Measurements from ENCODE around the gene METAP2. TPM values are rescaled to one million over a fixed set of nuclear protein-coding genes. Genes with fewer than 3 reads are reported as not detected.
"Not testable (repeated sequence)": the region's sequence is repeated elsewhere in the genome, so short reads cannot be mapped to it uniquely, and the experiment has no call there.

Gene METAP2
- total RNA-seq = 10 to 100 TPM; 68.0 to 72.5 TPM

DNA sequence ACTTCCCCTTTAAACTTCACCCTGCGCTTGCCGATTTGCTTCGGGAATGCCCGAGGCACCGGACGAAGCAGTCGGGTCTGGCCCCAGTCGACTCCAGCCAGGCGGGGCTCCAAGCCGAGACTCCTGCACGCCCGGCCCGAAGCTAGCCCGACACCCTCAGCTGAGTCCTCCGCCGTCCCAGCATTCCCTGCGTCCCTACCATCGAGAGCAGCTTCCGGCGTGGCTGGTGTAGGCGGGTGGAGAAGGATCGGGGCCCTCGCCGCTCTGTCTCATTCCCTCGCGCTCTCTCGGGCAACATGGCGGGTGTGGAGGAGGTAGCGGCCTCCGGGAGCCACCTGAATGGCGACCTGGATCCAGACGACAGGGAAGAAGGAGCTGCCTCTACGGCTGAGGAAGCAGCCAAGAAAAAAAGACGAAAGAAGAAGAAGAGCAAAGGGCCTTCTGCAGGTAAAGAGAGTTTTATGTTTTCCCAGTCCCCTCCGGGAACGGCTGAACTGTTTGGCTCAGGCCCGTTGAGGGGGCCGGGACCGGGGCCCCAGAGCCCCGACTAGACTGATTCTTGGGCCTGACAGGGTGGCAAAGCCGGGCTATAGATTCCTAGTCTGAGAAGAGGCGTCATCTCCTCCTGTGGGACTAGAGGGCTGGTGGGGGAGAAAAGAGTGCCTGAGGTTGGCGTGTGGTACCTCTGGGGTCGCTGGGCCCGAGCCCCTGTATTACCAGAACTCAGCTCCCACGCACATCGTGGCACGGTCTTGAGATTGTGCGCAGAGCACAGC lies at the start of gene METAP2:
TSS of gene METAP2 (plus strand) at position 269 of the 776 bp plus-strand sequence. CDS start at position 297, 28 bp downstream.
- peak; percentile 92 for DNase-seq
- Mint-ChIP-seq H3K27ac (peak within 1 kb of the TSS; percentile 100), H3K9me3 (no peaks in the 10 kb centered on the region), H3K27me3 (no peaks in the 10 kb centered on the region), H3K36me3 (ENCODE audit: low read depth) (peaks cover 38% of the 10 kb centered on the region), H3K4me3 (peak within 1 kb of the TSS; percentile 100), H3K4me1 (peaks cover 46% of the 10 kb centered on the region)
- POLR2A ChIA-PET = interaction anchor here (1.0 kb wide), 1 partner anchor 257 kb away, joined by 7 read pairs; the partner anchor contains the start of genes FGD6 and VEZT
- CTCF ChIA-PET = interaction anchor here (0.7 to 1.3 kb wide), 3 partner anchors 9 to 357 kb away, joined by 3 to 5 read pairs (median 4); no protein-coding TSS in a partner anchor

DNA sequence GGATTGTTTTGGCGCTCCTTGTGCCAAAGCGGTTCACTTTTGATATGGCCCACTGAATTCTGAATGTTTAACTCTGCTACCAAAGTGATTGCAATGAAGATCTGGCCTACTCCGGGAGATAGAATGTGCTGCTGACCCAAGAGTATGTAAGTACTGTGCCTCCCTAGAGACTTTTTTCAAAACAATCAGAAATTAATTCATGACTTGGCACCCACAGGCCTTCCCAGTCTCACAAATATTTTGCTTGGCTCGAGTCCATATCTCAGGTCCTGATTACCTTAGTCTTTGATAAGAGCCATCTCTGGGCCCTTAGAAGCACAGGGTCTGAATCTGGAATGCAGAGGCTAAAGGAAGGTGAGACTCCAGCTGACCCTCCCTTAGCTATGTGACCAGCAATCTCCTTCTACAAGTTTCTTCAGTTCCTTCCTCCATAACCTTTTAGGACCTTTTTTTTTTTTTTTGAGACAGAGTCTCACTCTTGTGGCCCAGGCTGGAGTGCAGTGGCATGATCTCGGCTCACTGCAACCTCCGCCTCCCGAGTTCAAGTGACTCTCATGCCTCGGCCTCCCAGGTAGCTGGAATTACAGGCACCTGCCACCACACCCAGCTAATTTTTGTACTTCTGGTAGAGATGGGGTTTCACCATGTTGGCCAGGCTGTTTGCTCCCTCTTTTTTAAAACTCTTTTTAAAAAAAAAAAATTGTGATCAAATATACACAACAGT lies 49.5 kb upstream of the METAP2 start:
- DNase-seq = no peak
- H3K36me3 Mint-ChIP-seq (ENCODE audit: low read depth) = peaks cover 2% of the 10 kb centered on the region
- H3K9me3 Mint-ChIP-seq = peaks cover 3% of the 10 kb centered on the region
- no peaks in the 10 kb centered on the region for H3K27me3 Mint-ChIP-seq
- ChIA-PET POLR2A (no interaction called here), CTCF (interaction anchor here (0.6 to 0.7 kb wide), 3 partner anchors 10 to 34 kb away, joined by 3 to 4 read pairs (median 3); no protein-coding TSS in a partner anchor)
- H3K4me3 Mint-ChIP-seq = no peak overlapping the region
- peaks cover 11% of the 10 kb centered on the region for H3K4me1 Mint-ChIP-seq
- no peak overlapping the region for H3K27ac Mint-ChIP-seq

DNA sequence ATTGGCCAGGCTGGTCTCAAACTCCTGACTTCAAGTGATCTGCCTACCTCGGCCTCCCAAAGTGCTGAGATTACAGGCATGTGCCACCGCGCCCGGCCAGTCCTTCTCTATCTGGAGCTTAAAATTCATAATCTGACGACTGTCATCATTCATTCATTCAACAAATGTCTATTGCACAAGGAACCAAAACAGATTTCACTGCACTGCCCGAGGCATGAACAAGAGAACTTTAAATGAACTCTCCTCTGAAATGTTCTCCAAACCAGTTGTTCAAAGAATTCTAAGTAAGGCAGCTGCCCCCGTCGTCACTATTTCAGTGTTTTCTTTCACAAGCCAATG lies 44.8 kb upstream of the METAP2 start:
- Mint-ChIP-seq H3K4me1 (peaks cover 11% of the 10 kb centered on the region), H3K4me3 (no peak overlapping the region), H3K36me3 (ENCODE audit: low read depth) (peaks cover 2% of the 10 kb centered on the region), H3K27ac (no peak overlapping the region), H3K27me3 (no peaks in the 10 kb centered on the region), H3K9me3 (peaks cover 3% of the 10 kb centered on the region)
- POLR2A ChIA-PET = no interaction called here
- CTCF ChIA-PET = no interaction called here
- no peak for DNase-seq

DNA sequence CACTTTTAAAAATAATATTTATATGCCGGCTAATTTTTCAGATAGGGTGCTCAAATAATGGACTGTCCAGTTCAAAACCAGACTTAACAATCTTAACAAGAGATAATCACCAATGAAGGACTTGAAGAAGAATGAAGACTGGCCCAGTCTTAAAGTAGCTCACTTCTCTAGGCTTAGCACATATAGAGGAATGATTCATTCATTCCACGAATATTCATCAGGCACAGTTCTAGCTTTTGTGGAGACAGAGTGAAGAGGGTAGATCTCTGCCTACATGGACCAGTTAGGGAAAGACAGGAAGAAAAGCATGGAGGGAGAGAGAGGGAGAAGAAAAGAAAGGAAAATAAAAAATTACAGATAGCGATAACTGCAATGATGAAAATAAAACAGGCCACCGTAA lies 42.8 kb upstream of the METAP2 start:
- CTCF ChIA-PET = no interaction called here
- peaks cover 3% of the 10 kb centered on the region for H3K9me3 Mint-ChIP-seq
- POLR2A ChIA-PET = no interaction called here
- no peak for DNase-seq
- peaks cover 2% of the 10 kb centered on the region for H3K36me3 Mint-ChIP-seq (ENCODE audit: low read depth)
- H3K27ac Mint-ChIP-seq = no peak overlapping the region
- H3K27me3 Mint-ChIP-seq = no peaks in the 10 kb centered on the region
- H3K4me3 Mint-ChIP-seq = no peak overlapping the region
- H3K4me1 Mint-ChIP-seq = peaks cover 11% of the 10 kb centered on the region

DNA sequence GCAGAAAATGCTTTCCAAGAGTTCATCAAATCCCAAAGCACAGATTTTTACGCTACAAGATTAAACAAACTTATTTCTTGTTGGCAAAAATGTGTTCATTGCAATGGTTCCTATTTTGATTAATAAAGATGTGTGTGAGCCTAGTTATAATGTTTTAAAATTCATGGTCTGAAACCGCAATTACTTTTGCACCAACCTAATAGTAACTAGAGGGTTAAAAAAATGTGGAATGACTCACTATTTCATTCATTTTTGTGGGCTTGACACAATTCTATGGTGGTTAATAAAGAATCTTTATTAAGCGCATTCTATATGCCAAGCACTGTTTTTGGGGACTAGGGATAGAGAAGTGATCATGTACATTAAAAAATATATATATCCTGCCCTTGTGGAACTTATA lies 38.6 kb upstream of the METAP2 start:
- no peaks in the 10 kb centered on the region for H3K36me3 Mint-ChIP-seq (ENCODE audit: low read depth)
- ChIA-PET CTCF (no interaction called here), POLR2A (no interaction called here)
- no peaks in the 10 kb centered on the region for H3K27me3 Mint-ChIP-seq
- no peak overlapping the region for H3K27ac Mint-ChIP-seq
- DNase-seq = no peak
- no peaks in the 10 kb centered on the region for H3K4me1 Mint-ChIP-seq
- H3K4me3 Mint-ChIP-seq = no peak overlapping the region
- no peaks in the 10 kb centered on the region for H3K9me3 Mint-ChIP-seq

DNA sequence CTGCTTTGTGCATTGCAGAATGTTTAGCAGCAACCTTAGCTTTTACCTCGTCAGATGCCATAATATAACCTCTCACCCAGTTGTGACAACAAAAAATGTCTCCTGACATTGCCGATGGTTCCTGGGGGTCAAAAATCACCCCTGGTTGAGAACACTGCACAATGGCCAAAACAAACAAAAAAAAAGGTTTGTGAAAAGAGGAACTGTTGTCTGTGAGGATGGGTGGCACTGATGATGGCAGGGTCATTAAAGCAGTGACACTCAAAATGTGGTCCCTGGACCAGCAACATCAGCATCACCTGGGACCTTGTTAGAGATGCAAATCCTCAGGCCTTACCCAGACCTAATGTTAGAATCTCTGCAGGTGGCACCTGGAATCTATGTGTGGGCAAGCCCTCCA lies 36.4 kb upstream of the METAP2 start:
- CTCF ChIA-PET = no interaction called here
- no peaks in the 10 kb centered on the region for H3K27me3 Mint-ChIP-seq

DNA sequence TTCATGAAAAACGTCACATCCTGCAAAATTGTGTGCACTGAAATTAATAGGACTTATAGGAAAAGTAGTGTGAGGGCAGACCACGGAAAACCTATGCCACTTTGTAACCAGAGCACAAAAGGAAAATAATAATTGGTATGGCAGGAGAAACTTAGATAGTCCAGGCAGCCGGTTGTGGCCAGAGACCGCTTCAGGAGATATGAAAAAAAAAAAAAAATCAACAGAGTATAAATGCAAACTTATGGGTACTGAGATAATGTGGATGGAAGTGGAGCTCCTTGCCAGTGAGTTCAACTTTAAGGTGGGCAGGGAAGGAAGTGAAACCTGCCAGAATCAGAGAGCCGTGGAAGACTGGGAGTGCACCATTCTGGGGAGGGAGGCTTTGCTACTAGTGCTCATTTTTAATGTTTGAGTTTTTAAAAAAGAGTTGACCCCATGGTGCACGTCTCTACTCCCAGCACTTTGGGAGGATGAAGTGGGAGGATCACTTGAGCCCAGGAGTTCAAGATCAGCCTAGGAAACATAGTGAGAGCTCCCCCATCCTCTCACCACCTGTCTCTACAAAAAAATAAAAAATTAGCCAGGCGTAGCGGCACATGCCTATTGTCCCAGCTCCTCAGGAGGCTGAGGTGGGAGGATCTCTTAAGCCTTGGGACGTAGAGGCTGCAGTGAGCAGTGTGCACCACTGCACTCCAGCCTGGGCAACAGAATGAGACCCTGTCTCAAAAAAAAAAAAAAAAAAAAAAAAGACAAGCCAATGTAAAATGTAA lies 34.3 kb upstream of the METAP2 start:
- no peaks in the 10 kb centered on the region for H3K27me3 Mint-ChIP-seq
- POLR2A ChIA-PET = no interaction called here
- H3K4me3 Mint-ChIP-seq = no peak overlapping the region
- H3K27ac Mint-ChIP-seq = no peak overlapping the region
- no peaks in the 10 kb centered on the region for H3K36me3 Mint-ChIP-seq (ENCODE audit: low read depth)
- DNase-seq = no peak
- H3K4me1 Mint-ChIP-seq = no peaks in the 10 kb centered on the region
- H3K9me3 Mint-ChIP-seq = no peaks in the 10 kb centered on the region
- CTCF ChIA-PET = interaction anchor here (0.6 kb wide), 1 partner anchor 180 kb away, joined by 3 read pairs; no protein-coding TSS in a partner anchor

More for the DNA sequence above, 36.4 kb upstream of the METAP2 start:
- POLR2A ChIA-PET = no interaction called here
- H3K4me1 Mint-ChIP-seq = no peaks in the 10 kb centered on the region
- no peak overlapping the region for H3K4me3 Mint-ChIP-seq
- no peaks in the 10 kb centered on the region for H3K36me3 Mint-ChIP-seq (ENCODE audit: low read depth)
- no peak for DNase-seq
- no peak overlapping the region for H3K27ac Mint-ChIP-seq
- no peaks in the 10 kb centered on the region for H3K9me3 Mint-ChIP-seq

DNA sequence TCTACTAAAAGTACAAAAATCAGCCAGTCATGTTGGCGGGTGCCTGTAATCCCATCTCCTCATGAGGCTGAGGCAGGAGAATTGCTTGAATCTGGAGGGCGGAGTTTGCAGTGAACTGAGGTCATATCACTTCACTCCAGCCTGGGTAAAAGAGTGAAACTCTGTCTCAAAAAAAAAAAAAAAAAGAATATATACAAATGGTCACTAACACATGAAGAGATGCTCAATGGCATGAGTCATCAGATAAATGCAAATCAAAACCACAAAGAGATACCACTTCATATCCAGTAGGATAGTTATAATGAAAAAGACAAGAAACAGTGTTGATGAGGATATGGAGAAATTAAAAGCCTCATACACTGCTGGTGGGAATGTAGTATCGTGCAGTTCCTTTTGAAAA lies 33.6 kb upstream of the METAP2 start:
- no peak overlapping the region for H3K27ac Mint-ChIP-seq
- peaks cover 4% of the 10 kb centered on the region for H3K27me3 Mint-ChIP-seq
- no peaks in the 10 kb centered on the region for H3K4me1 Mint-ChIP-seq
- H3K36me3 Mint-ChIP-seq (ENCODE audit: low read depth) = no peaks in the 10 kb centered on the region
- no peak overlapping the region for H3K4me3 Mint-ChIP-seq
- CTCF ChIA-PET = no interaction called here
- POLR2A ChIA-PET = no interaction called here
- peaks cover 3% of the 10 kb centered on the region for H3K9me3 Mint-ChIP-seq
- no peak for DNase-seq

DNA sequence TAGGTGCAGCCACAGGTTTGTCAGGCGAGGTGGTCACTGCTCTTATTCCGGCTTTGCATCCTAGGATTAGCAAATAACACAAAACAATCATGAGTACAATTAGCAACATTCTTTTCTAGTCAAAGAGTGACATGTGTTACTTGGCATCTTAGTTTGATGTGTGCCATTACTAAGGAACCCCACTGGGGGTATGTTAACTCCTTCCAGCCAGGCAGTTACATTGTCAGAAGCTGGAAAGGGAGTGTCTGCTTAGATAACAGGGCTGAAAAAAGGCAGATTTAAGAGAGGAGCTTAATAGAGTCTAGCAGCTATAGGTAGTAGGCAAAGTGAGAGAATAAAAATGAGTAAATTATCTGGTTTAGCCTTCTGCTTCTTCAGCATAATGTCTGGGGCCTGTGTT lies 30.5 kb upstream of the METAP2 start:
- ChIA-PET POLR2A (no interaction called here), CTCF (interaction anchor here (0.6 kb wide), 1 partner anchor 19 kb away, joined by 3 read pairs; no protein-coding TSS in a partner anchor)
- H3K4me3 Mint-ChIP-seq = no peak overlapping the region
- H3K27ac Mint-ChIP-seq = no peak overlapping the region
- no peak for DNase-seq
- no peaks in the 10 kb centered on the region for H3K36me3 Mint-ChIP-seq (ENCODE audit: low read depth)
- peaks cover 18% of the 10 kb centered on the region for H3K27me3 Mint-ChIP-seq
- H3K4me1 Mint-ChIP-seq = peaks cover 1% of the 10 kb centered on the region
- peaks cover 5% of the 10 kb centered on the region for H3K9me3 Mint-ChIP-seq

DNA sequence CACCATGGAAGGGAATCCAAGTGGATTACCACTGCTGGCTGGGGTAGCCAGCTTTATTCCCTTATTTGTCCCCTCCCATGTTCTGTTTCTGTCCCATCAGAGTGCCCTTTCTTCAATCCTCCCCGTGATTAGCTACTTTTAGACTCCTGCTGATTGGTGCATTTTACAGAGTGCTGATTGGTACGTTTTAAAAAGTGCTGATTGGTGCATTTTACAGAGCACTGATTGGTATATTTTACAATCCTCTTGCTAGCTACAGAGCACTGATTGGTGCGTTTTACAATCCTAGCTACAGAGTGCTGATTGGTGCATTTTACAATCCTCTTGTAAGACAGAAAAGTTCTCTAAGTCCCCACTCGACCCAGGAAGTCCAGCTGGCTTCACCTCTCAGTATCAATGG lies 28.9 kb upstream of the METAP2 start:
- H3K4me1 Mint-ChIP-seq; H3K27ac Mint-ChIP-seq; H3K9me3 Mint-ChIP-seq; H3K36me3 Mint-ChIP-seq (ENCODE audit: low read depth); H3K4me3 Mint-ChIP-seq; POLR2A ChIA-PET; DNase-seq: not testable (repeated sequence)
- peaks cover 20% of the 10 kb centered on the region for H3K27me3 Mint-ChIP-seq
- CTCF ChIA-PET = interaction anchor here (0.5 kb wide), 1 partner anchor 1533 kb away, joined by 3 read pairs; no protein-coding TSS in a partner anchor

DNA sequence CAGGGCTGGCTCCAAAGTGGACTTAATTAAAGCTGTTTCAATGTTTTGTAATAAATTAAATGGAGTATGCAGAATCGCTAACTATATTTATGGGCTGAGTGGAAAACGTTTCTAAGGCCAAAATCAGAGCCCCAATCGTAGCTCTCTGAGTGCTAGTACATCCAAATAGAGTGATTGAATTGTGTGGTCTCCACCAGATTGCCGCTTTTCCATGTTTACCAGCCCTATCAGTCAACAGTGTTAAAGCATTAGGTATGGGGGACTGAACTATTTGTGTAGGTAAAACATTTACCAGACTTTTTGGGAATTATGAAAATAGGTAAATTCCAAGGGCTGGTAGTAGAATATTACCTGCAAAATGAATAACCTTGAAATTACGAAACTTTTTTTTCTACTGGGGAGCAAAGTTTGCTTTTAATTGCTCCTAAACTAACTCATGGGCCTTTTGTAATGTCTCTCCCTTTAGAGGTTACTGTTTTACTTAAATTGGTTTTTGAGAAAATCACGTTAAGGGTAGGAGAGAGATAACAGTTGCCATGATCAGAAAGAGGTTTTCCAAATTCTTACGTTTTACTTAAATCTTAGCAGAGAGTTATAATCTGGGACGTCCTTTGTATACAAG lies 28.0 kb upstream of the METAP2 start:
- no peaks in the 10 kb centered on the region for H3K36me3 Mint-ChIP-seq (ENCODE audit: low read depth)
- ChIA-PET CTCF (no interaction called here), POLR2A (no interaction called here)
- H3K27ac Mint-ChIP-seq = no peak overlapping the region
- no peak for DNase-seq
- H3K27me3 Mint-ChIP-seq = peaks cover 20% of the 10 kb centered on the region
- H3K4me3 Mint-ChIP-seq = no peak overlapping the region
- peaks cover 5% of the 10 kb centered on the region for H3K9me3 Mint-ChIP-seq
- peaks cover 1% of the 10 kb centered on the region for H3K4me1 Mint-ChIP-seq

DNA sequence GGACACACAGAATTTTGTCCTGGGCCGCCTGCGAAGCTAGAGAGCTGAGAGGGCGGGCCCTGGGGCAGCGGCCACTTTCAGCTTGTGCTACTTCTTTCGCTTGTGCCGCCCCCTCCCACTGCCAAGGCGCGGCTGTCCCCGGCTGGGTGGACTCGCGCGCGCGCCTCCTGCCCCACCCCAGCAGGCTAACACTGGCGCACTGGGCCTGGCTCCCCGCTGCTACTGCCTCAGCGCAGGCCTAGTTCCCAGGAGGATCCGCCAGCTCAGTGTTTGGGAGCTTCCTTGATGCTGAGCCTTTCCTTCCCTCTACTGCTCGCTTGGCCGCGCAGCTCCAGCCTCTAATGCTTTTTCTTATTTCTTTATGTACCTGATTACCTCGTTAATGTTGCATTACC lies 27.4 kb upstream of the METAP2 start:
- Mint-ChIP-seq H3K9me3 (peaks cover 5% of the 10 kb centered on the region), H3K4me3 (no peak overlapping the region), H3K27ac (no peak overlapping the region), H3K4me1 (peaks cover 1% of the 10 kb centered on the region), H3K27me3 (peaks cover 20% of the 10 kb centered on the region), H3K36me3 (ENCODE audit: low read depth) (no peaks in the 10 kb centered on the region)
- ChIA-PET POLR2A (no interaction called here), CTCF (no interaction called here)
- no peak for DNase-seq

DNA sequence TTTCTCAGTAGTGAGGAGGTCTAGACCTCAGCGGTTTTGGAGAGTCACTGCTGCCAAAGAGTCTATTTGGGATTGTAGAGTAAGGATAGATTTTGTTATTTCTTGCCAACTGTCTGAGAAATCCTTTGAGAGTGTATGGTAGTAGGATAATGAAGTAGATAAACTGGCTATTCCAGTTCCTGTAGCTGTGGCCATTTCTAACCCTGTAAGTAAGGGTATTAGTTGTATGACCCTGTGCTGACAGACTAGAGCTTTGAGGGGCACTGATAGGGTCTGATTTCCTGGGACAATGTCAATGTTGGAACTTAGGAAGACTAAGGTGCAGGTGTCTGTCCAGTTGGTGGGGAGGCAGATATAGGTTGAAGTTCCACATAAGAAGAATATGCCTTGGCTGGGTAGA lies 24.3 kb upstream of the METAP2 start:
- DNase-seq; H3K36me3 Mint-ChIP-seq (ENCODE audit: low read depth); H3K27ac Mint-ChIP-seq; H3K9me3 Mint-ChIP-seq; H3K4me1 Mint-ChIP-seq; H3K4me3 Mint-ChIP-seq; CTCF ChIA-PET; POLR2A ChIA-PET: not testable (repeated sequence)
- peaks cover 20% of the 10 kb centered on the region for H3K27me3 Mint-ChIP-seq
